8988T (cell line): ENCODE measurements around the gene ATXN1.
"Not testable (repeated sequence)": the region's sequence is repeated elsewhere in the genome, so short reads cannot be mapped to it uniquely, and the experiment has no call there.

Source experiments
- DNase-seq: peaks from one replicate; pipeline ENCODE4 v3.0.0; 2011

ATXN1 gene

GRCh38 chr6:16468991-16469615, 292.2 kb downstream of the ATXN1 start:
- DNase-seq = no peak

GRCh38 chr6:16466800-16467553, 294.3 kb downstream of the ATXN1 start:
- no peak for DNase-seq

GRCh38 chr6:16464045-16464444, 297.2 kb downstream of the ATXN1 start:
- no peak for DNase-seq

GRCh38 chr6:16463246-16463645, 298.0 kb downstream of the ATXN1 start:
- DNase-seq = not testable (repeated sequence)

GRCh38 chr6:16461491-16461890, 299.8 kb downstream of the ATXN1 start:
- no peak for DNase-seq

GRCh38 chr6:16459472-16459871, 301.8 kb downstream of the ATXN1 start:
- DNase-seq = not testable (repeated sequence)

- DNase-seq = no peak
Observed at GRCh38 chr6:16452348-16452747, 308.9 kb downstream of the ATXN1 start.

- no peak for DNase-seq
Observed at GRCh38 chr6:16450821-16451220, 310.4 kb downstream of the ATXN1 start.

GRCh38 chr6:16450285-16450684, 311.0 kb downstream of the ATXN1 start:
- no peak for DNase-seq

- no peak for DNase-seq
Observed at GRCh38 chr6:16446273-16446672, 315.0 kb downstream of the ATXN1 start.

GRCh38 chr6:16442031-16442430, 319.2 kb downstream of the ATXN1 start:
- DNase-seq = no peak

GRCh38 chr6:16441262-16441661, 320.0 kb downstream of the ATXN1 start:
- DNase-seq = no peak

- no peak for DNase-seq
Observed at GRCh38 chr6:16440636-16441212, 320.5 kb downstream of the ATXN1 start.

- no peak for DNase-seq
Observed at GRCh38 chr6:16438718-16439591, 322.3 kb downstream of the ATXN1 start.

- DNase-seq = no peak
Observed at GRCh38 chr6:16437984-16438383, 323.3 kb downstream of the ATXN1 start.

- no peak for DNase-seq
Observed at GRCh38 chr6:16437095-16437494, 324.2 kb downstream of the ATXN1 start.

- no peak for DNase-seq
Observed at GRCh38 chr6:16436550-16436949, 324.7 kb downstream of the ATXN1 start.

GRCh38 chr6:16434885-16435284, 326.4 kb downstream of the ATXN1 start:
- no peak for DNase-seq

GRCh38 chr6:16433338-16433890, 327.8 kb downstream of the ATXN1 start:
- no peak for DNase-seq

- no peak for DNase-seq
Observed at GRCh38 chr6:16432075-16433032, 328.9 kb downstream of the ATXN1 start.

GRCh38 chr6:16431106-16431505, 330.2 kb downstream of the ATXN1 start:
- DNase-seq = no peak
